ENCODE results near the gene DNER. TPM values are rescaled to one million over a fixed set of nuclear protein-coding genes. Genes with fewer than 3 reads are reported as not detected.

Gene DNER
- total and polyA plus RNA-seq, 2 experiments from 2014 or later = 0.39 to 0.65 TPM

- in situ Hi-C loops (cut with MboI) = no loop called here
Measured at GRCh38 chr2:229652796-229653195, 61.6 kb downstream of the DNER start.

DNA sequence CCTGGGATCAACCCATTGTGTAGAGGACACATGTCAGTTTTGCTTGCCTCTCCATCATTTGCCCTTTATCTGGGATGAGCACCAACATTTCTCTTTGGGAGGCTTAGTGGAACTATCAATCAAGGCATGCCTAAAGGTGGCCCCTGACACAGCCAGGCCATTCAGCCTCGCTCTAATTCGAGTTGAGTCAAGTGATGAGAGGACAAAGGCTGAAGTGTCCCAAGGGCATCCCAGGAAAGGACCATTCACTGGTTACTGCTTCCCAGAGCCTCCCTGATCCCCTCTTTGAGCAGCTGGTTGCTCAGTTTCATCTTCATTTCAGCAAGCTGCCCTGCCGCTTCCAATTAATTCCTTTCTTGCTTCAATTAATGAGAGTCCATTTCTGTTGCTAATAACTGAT, 63.5 kb downstream of the DNER start:
- H3K27me3 ChIP-seq (replicated peaks; ENCODE audit: insufficient read depth) = no peaks in the 10 kb centered on the region
- DNase-seq = no peak
- H3F3A ChIP-seq (ENCODE audit: insufficient read depth) = no peaks in the 10 kb centered on the region
- H3K27ac ChIP-seq = no peak overlapping the region
- no peak overlapping the region for H3K4me2 ChIP-seq (ENCODE audit: unreplicated experiment)
- H3K9ac ChIP-seq = no peak overlapping the region
- no peaks in the 10 kb centered on the region for H3K36me3 ChIP-seq (ENCODE audit: low read depth)
- H3K4me1 ChIP-seq (ENCODE audit: insufficient read depth) = no peaks in the 10 kb centered on the region
- H3K4me3 ChIP-seq = no peak overlapping the region
- in situ Hi-C loops (cut with MboI) = no loop called here
- no peaks in the 10 kb centered on the region for H4K20me1 ChIP-seq (ENCODE audit: insufficient read depth)
- TF ChIP-seq EZH2phosphoT487 (IDR thresholded peaks at IDR 0.05; ENCODE audit: insufficient read depth, low read depth) (no peak), EZH2 (IDR thresholded peaks at IDR 0.05; ENCODE audit: insufficient read depth, poor library complexity, severe bottlenecking) (no peak)
- H3K9me2 ChIP-seq (ENCODE audit: insufficient read depth) = no peaks in the 10 kb centered on the region
- WGBS, 2 experiments (ENCODE audit: low coverage in 1 of 2, low lambda C conversion rate in 2 of 2, missing lambda C conversion rate in 2 of 2) = 48 to 76% methylated on average over 3 of the region's 3 CpGs
- no peaks in the 10 kb centered on the region for H3K79me2 ChIP-seq (ENCODE audit: insufficient read depth)
- no peak overlapping the region for H2AFZ ChIP-seq
- H3K9me3 ChIP-seq (ENCODE audit: low read depth) = no peaks in the 10 kb centered on the region

More at GRCh38 chr2:229652796-229653195, 61.6 kb downstream of the DNER start:
- WGBS, 2 experiments (ENCODE audit: low coverage in 1 of 2, low lambda C conversion rate in 2 of 2, missing lambda C conversion rate in 2 of 2) = 43 to 44% methylated on average over 5 of the region's 5 CpGs
- Histone ChIP-seq H3K4me1 (ENCODE audit: insufficient read depth) (no peaks in the 10 kb centered on the region), H3K9ac (no peak overlapping the region), H3K9me2 (ENCODE audit: insufficient read depth) (no peaks in the 10 kb centered on the region), H3K4me2 (ENCODE audit: unreplicated experiment) (no peak overlapping the region), H3K36me3 (ENCODE audit: low read depth) (no peaks in the 10 kb centered on the region), H3K27me3 (replicated peaks; ENCODE audit: insufficient read depth) (no peaks in the 10 kb centered on the region), H3F3A (ENCODE audit: insufficient read depth) (no peaks in the 10 kb centered on the region), H3K9me3 (ENCODE audit: low read depth) (no peaks in the 10 kb centered on the region), H3K79me2 (ENCODE audit: insufficient read depth) (no peaks in the 10 kb centered on the region), H3K4me3 (no peak overlapping the region), H4K20me1 (ENCODE audit: insufficient read depth) (no peaks in the 10 kb centered on the region), H3K27ac (no peak overlapping the region), H2AFZ (no peak overlapping the region)
- DNase-seq = no peak
- no peak for TF ChIP-seq EZH2phosphoT487 (IDR thresholded peaks at IDR 0.05; ENCODE audit: insufficient read depth, low read depth)
- TF ChIP-seq EZH2 (IDR thresholded peaks at IDR 0.05; ENCODE audit: insufficient read depth, poor library complexity, severe bottlenecking) = no peak

- H3K4me2 ChIP-seq (ENCODE audit: unreplicated experiment) = no peak overlapping the region
- no peaks in the 10 kb centered on the region for H3K4me1 ChIP-seq (ENCODE audit: insufficient read depth)
- no peaks in the 10 kb centered on the region for H4K20me1 ChIP-seq (ENCODE audit: insufficient read depth)
- H3K9ac ChIP-seq = no peak overlapping the region
- H3K9me2 ChIP-seq (ENCODE audit: insufficient read depth) = no peaks in the 10 kb centered on the region
- H2AFZ ChIP-seq = no peak overlapping the region
- TF ChIP-seq EZH2phosphoT487 (IDR thresholded peaks at IDR 0.05; ENCODE audit: insufficient read depth, low read depth) (no peak), EZH2 (IDR thresholded peaks at IDR 0.05; ENCODE audit: insufficient read depth, poor library complexity, severe bottlenecking) (no peak)
- in situ Hi-C loops (cut with MboI) = no loop called here
- no peaks in the 10 kb centered on the region for H3F3A ChIP-seq (ENCODE audit: insufficient read depth)
- DNase-seq = no peak
- WGBS, 2 experiments (ENCODE audit: low coverage in 1 of 2, low lambda C conversion rate in 2 of 2, missing lambda C conversion rate in 2 of 2) = 65 to 74% methylated on average over 5 of the region's 5 CpGs
- no peaks in the 10 kb centered on the region for H3K36me3 ChIP-seq (ENCODE audit: low read depth)
- H3K27ac ChIP-seq = no peak overlapping the region
- no peak overlapping the region for H3K4me3 ChIP-seq
- H3K79me2 ChIP-seq (ENCODE audit: insufficient read depth) = no peaks in the 10 kb centered on the region
- no peaks in the 10 kb centered on the region for H3K27me3 ChIP-seq (replicated peaks; ENCODE audit: insufficient read depth)
- no peaks in the 10 kb centered on the region for H3K9me3 ChIP-seq (ENCODE audit: low read depth)
Measured at GRCh38 chr2:229650059-229650458, 64.3 kb downstream of the DNER start.

GRCh38 chr2:229646186-229646723, 68.1 kb downstream of the DNER start:
- no peak for TF ChIP-seq EZH2phosphoT487 (IDR thresholded peaks at IDR 0.05; ENCODE audit: insufficient read depth, low read depth)
- TF ChIP-seq EZH2 (IDR thresholded peaks at IDR 0.05; ENCODE audit: insufficient read depth, poor library complexity, severe bottlenecking) = no peak
- no peak overlapping the region for H3K9ac ChIP-seq

GRCh38 chr2:229642371-229642770, 72.0 kb downstream of the DNER start:
- Histone ChIP-seq H3K79me2 (ENCODE audit: insufficient read depth) (no peaks in the 10 kb centered on the region), H3K36me3 (ENCODE audit: low read depth) (no peaks in the 10 kb centered on the region), H3K4me3 (no peak overlapping the region), H3F3A (ENCODE audit: insufficient read depth) (no peaks in the 10 kb centered on the region), H3K9ac (no peak overlapping the region), H3K9me2 (ENCODE audit: insufficient read depth) (no peaks in the 10 kb centered on the region), H3K27me3 (replicated peaks; ENCODE audit: insufficient read depth) (no peaks in the 10 kb centered on the region), H4K20me1 (ENCODE audit: insufficient read depth) (no peaks in the 10 kb centered on the region), H3K27ac (no peak overlapping the region), H3K4me1 (ENCODE audit: insufficient read depth) (no peaks in the 10 kb centered on the region), H3K9me3 (ENCODE audit: low read depth) (no peaks in the 10 kb centered on the region), H2AFZ (no peak overlapping the region), H3K4me2 (ENCODE audit: unreplicated experiment) (no peak overlapping the region)
- no peak for TF ChIP-seq EZH2 (IDR thresholded peaks at IDR 0.05; ENCODE audit: insufficient read depth, poor library complexity, severe bottlenecking)
- TF ChIP-seq EZH2phosphoT487 (IDR thresholded peaks at IDR 0.05; ENCODE audit: insufficient read depth, low read depth) = no peak
- no peak for DNase-seq
- WGBS, 2 experiments (ENCODE audit: low coverage in 1 of 2, low lambda C conversion rate in 2 of 2, missing lambda C conversion rate in 2 of 2) = 82 to 89% methylated on average over 3 of the region's 3 CpGs
- in situ Hi-C loops (cut with MboI) = no loop called here

More at GRCh38 chr2:229646186-229646723, 68.1 kb downstream of the DNER start:
- in situ Hi-C loops (cut with MboI) = no loop called here
- Histone ChIP-seq H3K79me2 (ENCODE audit: insufficient read depth) (no peaks in the 10 kb centered on the region), H3K27me3 (replicated peaks; ENCODE audit: insufficient read depth) (no peaks in the 10 kb centered on the region), H3K36me3 (ENCODE audit: low read depth) (no peaks in the 10 kb centered on the region), H3K27ac (no peak overlapping the region), H3K4me1 (ENCODE audit: insufficient read depth) (no peaks in the 10 kb centered on the region), H2AFZ (no peak overlapping the region), H3K9me3 (ENCODE audit: low read depth) (no peaks in the 10 kb centered on the region), H3K9me2 (ENCODE audit: insufficient read depth) (no peaks in the 10 kb centered on the region), H3K4me3 (no peak overlapping the region), H3F3A (ENCODE audit: insufficient read depth) (no peaks in the 10 kb centered on the region), H4K20me1 (ENCODE audit: insufficient read depth) (no peaks in the 10 kb centered on the region), H3K4me2 (ENCODE audit: unreplicated experiment) (no peak overlapping the region)
- WGBS, 2 experiments (ENCODE audit: low coverage in 1 of 2, low lambda C conversion rate in 2 of 2, missing lambda C conversion rate in 2 of 2) = 5 to 6% methylated on average over 4 of the region's 4 CpGs
- DNase-seq = no peak

All from GM23248 (cell line).